ENCODE data around the gene EPHA2. TPM values are rescaled to one million over a fixed set of nuclear protein-coding genes. Genes with fewer than 3 reads are reported as not detected.

EPHA2 gene
- total RNA-seq, 2 experiments from 2014 or later = not detected

GRCh38 chr1:16140068-16140596 lies 15.7 kb downstream of the EPHA2 start:
- Mint-ChIP-seq H3K27me3 (no peaks in the 10 kb centered on the region), H3K9me3 (no peaks in the 10 kb centered on the region), H3K36me3 (ENCODE audit: low read depth) (no peaks in the 10 kb centered on the region), H3K4me3 (no peak overlapping the region), H3K27ac (no peak overlapping the region), H3K4me1 (peaks cover 3% of the 10 kb centered on the region)
- DNase-seq = no peak
- ChIA-PET POLR2A (interaction anchor here (0.6 kb wide), 1 partner anchor 22 kb away, joined by 3 read pairs; no protein-coding TSS in a partner anchor), CTCF (no interaction called here)

- ChIA-PET POLR2A (no interaction called here), CTCF (interaction anchor here (1.4 kb wide), 1 partner anchor 60 kb away, joined by 3 read pairs; no protein-coding TSS in a partner anchor)
- H3K9me3 Mint-ChIP-seq = no peaks in the 10 kb centered on the region
- no peaks in the 10 kb centered on the region for H3K36me3 Mint-ChIP-seq (ENCODE audit: low read depth)
- peaks cover 3% of the 10 kb centered on the region for H3K4me1 Mint-ChIP-seq
- H3K4me3 Mint-ChIP-seq = no peak overlapping the region
- DNase-seq = no peak
- H3K27me3 Mint-ChIP-seq = no peaks in the 10 kb centered on the region
- H3K27ac Mint-ChIP-seq = no peak overlapping the region
These were observed 16.4 kb downstream of the EPHA2 start for GRCh38 chr1:16139473-16139962.

GRCh38 chr1:16138772-16139221 lies 17.1 kb downstream of the EPHA2 start:
- CTCF ChIA-PET = interaction anchor here (1.4 kb wide), 1 partner anchor 60 kb away, joined by 3 read pairs; no protein-coding TSS in a partner anchor

GRCh38 chr1:16137890-16138467 lies 17.9 kb downstream of the EPHA2 start:
- H3K27ac Mint-ChIP-seq = no peak overlapping the region
- H3K4me3 Mint-ChIP-seq = no peak overlapping the region
- ChIA-PET POLR2A (no interaction called here), CTCF (interaction anchor here (1.4 kb wide), 1 partner anchor 59 kb away, joined by 3 read pairs; no protein-coding TSS in a partner anchor)
- DNase-seq = no peak
- H3K9me3 Mint-ChIP-seq = no peaks in the 10 kb centered on the region
- peaks cover 3% of the 10 kb centered on the region for H3K4me1 Mint-ChIP-seq
- H3K36me3 Mint-ChIP-seq (ENCODE audit: low read depth) = no peaks in the 10 kb centered on the region
- no peaks in the 10 kb centered on the region for H3K27me3 Mint-ChIP-seq

More at GRCh38 chr1:16138772-16139221, 17.1 kb downstream of the EPHA2 start:
- no peaks in the 10 kb centered on the region for H3K9me3 Mint-ChIP-seq
- no peaks in the 10 kb centered on the region for H3K27me3 Mint-ChIP-seq
- H3K4me3 Mint-ChIP-seq = no peak overlapping the region
- POLR2A ChIA-PET = no interaction called here
- no peak overlapping the region for H3K27ac Mint-ChIP-seq
- H3K4me1 Mint-ChIP-seq = peaks cover 3% of the 10 kb centered on the region
- no peak for DNase-seq
- H3K36me3 Mint-ChIP-seq (ENCODE audit: low read depth) = no peaks in the 10 kb centered on the region

- Mint-ChIP-seq H3K4me3 (no peak overlapping the region), H3K27ac (no peak overlapping the region), H3K27me3 (no peaks in the 10 kb centered on the region), H3K9me3 (no peaks in the 10 kb centered on the region), H3K4me1 (peaks cover 3% of the 10 kb centered on the region), H3K36me3 (ENCODE audit: low read depth) (no peaks in the 10 kb centered on the region)
- CTCF ChIA-PET = interaction anchor here (1.5 kb wide), 1 partner anchor 53 kb away, joined by 4 read pairs; no protein-coding TSS in a partner anchor
- POLR2A ChIA-PET = no interaction called here
- no peak for DNase-seq
These were observed 20.4 kb downstream of the EPHA2 start for GRCh38 chr1:16135501-16135900.

- no peak for DNase-seq
- H3K4me3 Mint-ChIP-seq = no peak overlapping the region
- CTCF ChIA-PET = interaction anchor here (1.5 kb wide), 1 partner anchor 52 kb away, joined by 4 read pairs; no protein-coding TSS in a partner anchor
- no peaks in the 10 kb centered on the region for H3K9me3 Mint-ChIP-seq
- no peaks in the 10 kb centered on the region for H3K36me3 Mint-ChIP-seq (ENCODE audit: low read depth)
- no peaks in the 10 kb centered on the region for H3K27me3 Mint-ChIP-seq
- peaks cover 3% of the 10 kb centered on the region for H3K4me1 Mint-ChIP-seq
- POLR2A ChIA-PET = no interaction called here
- no peak overlapping the region for H3K27ac Mint-ChIP-seq
These were observed 21.0 kb downstream of the EPHA2 start for GRCh38 chr1:16134906-16135305.

GRCh38 chr1:16134066-16134801 lies 21.6 kb downstream of the EPHA2 start:
- Mint-ChIP-seq H3K36me3 (ENCODE audit: low read depth) (no peaks in the 10 kb centered on the region), H3K4me1 (no peaks in the 10 kb centered on the region), H3K27ac (no peak overlapping the region), H3K27me3 (no peaks in the 10 kb centered on the region), H3K9me3 (no peaks in the 10 kb centered on the region), H3K4me3 (no peak overlapping the region)
- POLR2A ChIA-PET = no interaction called here
- no peak for DNase-seq
- CTCF ChIA-PET = no interaction called here

GRCh38 chr1:16133007-16133961 lies 22.6 kb downstream of the EPHA2 start:
- Mint-ChIP-seq H3K4me3 (no peak overlapping the region), H3K27ac (no peak overlapping the region), H3K36me3 (ENCODE audit: low read depth) (no peaks in the 10 kb centered on the region), H3K4me1 (no peaks in the 10 kb centered on the region), H3K9me3 (no peaks in the 10 kb centered on the region), H3K27me3 (no peaks in the 10 kb centered on the region)
- CTCF ChIA-PET = no interaction called here
- POLR2A ChIA-PET = no interaction called here
- DNase-seq = no peak

- ChIA-PET CTCF (no interaction called here), POLR2A (no interaction called here)
- Mint-ChIP-seq H3K4me1 (no peaks in the 10 kb centered on the region), H3K36me3 (ENCODE audit: low read depth) (no peaks in the 10 kb centered on the region), H3K27ac (no peak overlapping the region), H3K4me3 (no peak overlapping the region), H3K9me3 (no peaks in the 10 kb centered on the region), H3K27me3 (no peaks in the 10 kb centered on the region)
- DNase-seq = no peak
These were observed 23.5 kb downstream of the EPHA2 start for GRCh38 chr1:16132325-16132785.

GRCh38 chr1:16131636-16132324 lies 24.1 kb downstream of the EPHA2 start:
- CTCF ChIA-PET = no interaction called here
- H3K4me1 Mint-ChIP-seq = no peaks in the 10 kb centered on the region

GRCh38 chr1:16130827-16131226 lies 25.0 kb downstream of the EPHA2 start:
- Mint-ChIP-seq H3K4me3 (no peak overlapping the region), H3K36me3 (ENCODE audit: low read depth) (no peaks in the 10 kb centered on the region), H3K27me3 (no peaks in the 10 kb centered on the region), H3K9me3 (no peaks in the 10 kb centered on the region), H3K27ac (no peak overlapping the region), H3K4me1 (no peaks in the 10 kb centered on the region)
- ChIA-PET POLR2A (no interaction called here), CTCF (no interaction called here)
- DNase-seq = no peak

More at GRCh38 chr1:16131636-16132324, 24.1 kb downstream of the EPHA2 start:
- Mint-ChIP-seq H3K36me3 (ENCODE audit: low read depth) (no peaks in the 10 kb centered on the region), H3K4me3 (no peak overlapping the region), H3K9me3 (no peaks in the 10 kb centered on the region), H3K27ac (no peak overlapping the region), H3K27me3 (no peaks in the 10 kb centered on the region)
- POLR2A ChIA-PET = no interaction called here
- DNase-seq = no peak

GRCh38 chr1:16129921-16130543 lies 25.8 kb downstream of the EPHA2 start:
- Mint-ChIP-seq H3K4me1 (no peaks in the 10 kb centered on the region), H3K4me3 (no peak overlapping the region), H3K9me3 (no peaks in the 10 kb centered on the region), H3K27ac (no peak overlapping the region), H3K36me3 (ENCODE audit: low read depth) (no peaks in the 10 kb centered on the region), H3K27me3 (no peaks in the 10 kb centered on the region)
- POLR2A ChIA-PET = no interaction called here
- CTCF ChIA-PET = no interaction called here
- DNase-seq = no peak

All from activated CD4-positive, alpha-beta memory T cell treated with anti-CD3 and anti-CD28 coated beads, Interleukin-2, amount 10 ng/mL, durations not matched to agents 7 days and 5 days (primary cell).